Hematopoietic multipotent progenitor cell treated with erythropoietin and hydrocortisone succinate and interleukin-3 and kit ligand, for 6 days (in vitro differentiated cells): Measurements from ENCODE around the gene EDAR.

ENCODE experiments used
- DNase-seq: peaks from one replicate; pipeline ENCODE4 v3.0.0-alpha.2; 2015

Gene EDAR

GRCh38 chr2:109000738-109001137 lies 11.7 kb upstream of the EDAR start:
- no peak for DNase-seq

- DNase-seq: no peak
Observed at GRCh38 chr2:108998911-108999310, 9.9 kb upstream of the EDAR start.

- DNase-seq: no peak
Observed at GRCh38 chr2:108994178-108994577, 5.2 kb upstream of the EDAR start.

- no peak for DNase-seq
Observed at GRCh38 chr2:108993095-108993937, 4.3 kb upstream of the EDAR start.

GRCh38 chr2:108988076-108988795 lies 784 bp downstream of the EDAR start:
- DNase-seq: no peak

- DNase-seq: no peak
Observed at GRCh38 chr2:108986916-108987510, 2.0 kb downstream of the EDAR start.

- no peak for DNase-seq
Observed at GRCh38 chr2:108983610-108984009, 5.4 kb downstream of the EDAR start.

- no peak for DNase-seq
Observed at GRCh38 chr2:108983061-108983460, 6.0 kb downstream of the EDAR start.

GRCh38 chr2:108982259-108982679 lies 6.8 kb downstream of the EDAR start:
- DNase-seq: no peak

- no peak for DNase-seq
Observed at GRCh38 chr2:108981846-108982245, 7.2 kb downstream of the EDAR start.

GRCh38 chr2:108980076-108980475 lies 8.9 kb downstream of the EDAR start:
- no peak for DNase-seq

GRCh38 chr2:108979461-108979860 lies 9.6 kb downstream of the EDAR start:
- no peak for DNase-seq

- no peak for DNase-seq
Observed at GRCh38 chr2:108978709-108979111, 10.3 kb downstream of the EDAR start.

GRCh38 chr2:108975613-108976435 lies 13.2 kb downstream of the EDAR start:
- DNase-seq: no peak

- DNase-seq: no peak
Observed at GRCh38 chr2:108974674-108975073, 14.3 kb downstream of the EDAR start.

- no peak for DNase-seq
Observed at GRCh38 chr2:108972663-108973062, 16.4 kb downstream of the EDAR start.

GRCh38 chr2:108971661-108972566 lies 17.1 kb downstream of the EDAR start:
- no peak for DNase-seq

GRCh38 chr2:108970369-108970768 lies 18.7 kb downstream of the EDAR start:
- no peak for DNase-seq

- no peak for DNase-seq
Observed at GRCh38 chr2:108969856-108970255, 19.2 kb downstream of the EDAR start.

- peak; percentile 13 for DNase-seq
Observed at GRCh38 chr2:108968619-108969018, 20.4 kb downstream of the EDAR start.

- no peak for DNase-seq
Observed at GRCh38 chr2:108967757-108968156, 21.3 kb downstream of the EDAR start.
